KMS-11 (cell line): ENCODE results near the gene PDE2A.

Source experiments
- H2AFZ ChIP-seq: fragments of 200-600 bp; sonication (generic); 2 replicates; pipeline ENCODE4 v1.6.1; 2016; ENCODE audit warnings: antibody characterized with exemption, mixed run types, low read depth
- H3K27ac ChIP-seq: fragments of 200-600 bp; sonication (generic); 2 replicates; pipeline ENCODE4 v1.6.1; 2016; ENCODE audit warnings: mild to moderate bottlenecking, mixed run types
- H3K27me3 ChIP-seq: fragments of 200-600 bp; sonication (generic); 2 replicates; pipeline ENCODE4 v1.6.1; 2017; ENCODE audit warnings: mild to moderate bottlenecking, low read depth, mixed run types, moderate library complexity; ENCODE audit not compliant: insufficient read depth
- H3K36me3 ChIP-seq: fragments of 200-600 bp; sonication (generic); 2 replicates; pipeline ENCODE4 v1.6.1; 2017; ENCODE audit warnings: mild to moderate bottlenecking, mixed run types; ENCODE audit not compliant: insufficient read depth
- H3K4me1 ChIP-seq: fragments of 200-600 bp; sonication (generic); 2 replicates; pipeline ENCODE4 v1.6.1; 2016; ENCODE audit warnings: mild to moderate bottlenecking, low read depth, mixed run types; ENCODE audit not compliant: poor library complexity, severe bottlenecking
- H3K4me2 ChIP-seq: fragments of 200-600 bp; sonication (generic); 2 replicates; pipeline ENCODE4 v1.7.0; 2016; ENCODE audit warnings: mild to moderate bottlenecking, mixed run types
- H3K4me3 ChIP-seq: fragments of 200-600 bp; sonication (generic); IDR thresholded peaks from 2 replicates; pipeline ENCODE4 v1.6.1; 2017; ENCODE audit warnings: low read depth, low read length, mixed read lengths; ENCODE audit not compliant: insufficient read depth
- H3K79me2 ChIP-seq: fragments of 200-600 bp; sonication (generic); 2 replicates; pipeline ENCODE4 v1.6.1; 2016; ENCODE audit warnings: low read depth, mixed run types; ENCODE audit not compliant: insufficient read depth
- H3K9ac ChIP-seq: fragments of 200-600 bp; sonication (generic); 2 replicates; pipeline ENCODE4 v1.6.1; 2016; ENCODE audit warnings: mild to moderate bottlenecking, mixed run types
- H4K20me1 ChIP-seq: fragments of 200-600 bp; sonication (generic); 2 replicates; pipeline ENCODE4 v1.6.1; 2016; ENCODE audit warnings: mild to moderate bottlenecking, mixed run types; ENCODE audit not compliant: insufficient read depth
- TF ChIP-seq, protein P1 (sequence below): fragments of 200-600 bp; sonication (generic); conservative IDR thresholded peaks from 2 replicates; pipeline ENCODE4 v1.6.1; 2017; ENCODE audit warnings: low read depth, mild to moderate bottlenecking, antibody characterized with exemption, low read length, moderate library complexity, mixed read lengths

The PDE2A gene

DNA sequence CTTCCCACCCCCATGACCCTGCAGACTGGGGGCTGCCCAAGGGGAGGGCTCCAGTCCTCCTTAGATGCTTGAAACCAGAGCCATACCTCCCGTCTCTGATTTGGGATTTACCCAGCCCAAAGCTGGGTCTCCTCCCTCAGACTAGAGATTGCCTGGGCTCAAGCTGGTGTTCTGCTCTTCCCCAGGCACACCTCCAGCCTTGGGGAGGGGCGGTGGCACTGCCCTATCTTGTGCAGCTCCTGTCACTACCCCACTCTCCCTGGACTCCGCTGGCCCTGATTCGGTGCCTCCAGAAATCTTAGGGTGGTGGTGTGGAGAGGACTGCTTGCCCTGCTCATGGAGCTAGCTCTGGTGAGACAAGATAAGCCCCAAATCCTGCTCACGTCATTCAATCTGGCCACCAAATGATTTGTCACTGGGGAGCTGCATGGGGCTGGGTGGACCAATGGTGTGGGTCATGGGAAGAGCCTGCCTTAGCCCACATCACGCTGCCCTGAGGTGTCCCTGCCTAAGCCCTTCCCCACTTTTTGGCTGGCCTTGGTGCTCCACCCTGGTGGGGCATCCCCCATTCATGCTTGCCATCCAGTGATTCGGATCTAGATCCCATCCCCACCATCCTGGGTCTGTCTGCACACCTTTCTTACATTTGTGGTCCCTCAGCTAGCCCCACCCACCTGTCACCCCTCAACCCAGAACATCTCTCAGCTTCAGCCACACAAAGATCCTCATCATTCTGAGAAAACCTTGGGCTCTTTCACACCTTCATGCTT is 87.7 kb downstream of the PDE2A start:
- H3K9ac ChIP-seq: no peak overlapping the region
- peaks cover 69% of the 10 kb centered on the region for H3K27me3 ChIP-seq
- no peak overlapping the region for H3K4me3 ChIP-seq
- TF ChIP-seq, protein P1, sequence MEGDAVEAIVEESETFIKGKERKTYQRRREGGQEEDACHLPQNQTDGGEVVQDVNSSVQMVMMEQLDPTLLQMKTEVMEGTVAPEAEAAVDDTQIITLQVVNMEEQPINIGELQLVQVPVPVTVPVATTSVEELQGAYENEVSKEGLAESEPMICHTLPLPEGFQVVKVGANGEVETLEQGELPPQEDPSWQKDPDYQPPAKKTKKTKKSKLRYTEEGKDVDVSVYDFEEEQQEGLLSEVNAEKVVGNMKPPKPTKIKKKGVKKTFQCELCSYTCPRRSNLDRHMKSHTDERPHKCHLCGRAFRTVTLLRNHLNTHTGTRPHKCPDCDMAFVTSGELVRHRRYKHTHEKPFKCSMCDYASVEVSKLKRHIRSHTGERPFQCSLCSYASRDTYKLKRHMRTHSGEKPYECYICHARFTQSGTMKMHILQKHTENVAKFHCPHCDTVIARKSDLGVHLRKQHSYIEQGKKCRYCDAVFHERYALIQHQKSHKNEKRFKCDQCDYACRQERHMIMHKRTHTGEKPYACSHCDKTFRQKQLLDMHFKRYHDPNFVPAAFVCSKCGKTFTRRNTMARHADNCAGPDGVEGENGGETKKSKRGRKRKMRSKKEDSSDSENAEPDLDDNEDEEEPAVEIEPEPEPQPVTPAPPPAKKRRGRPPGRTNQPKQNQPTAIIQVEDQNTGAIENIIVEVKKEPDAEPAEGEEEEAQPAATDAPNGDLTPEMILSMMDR: no peak
- H2AFZ ChIP-seq: no peak overlapping the region
- H3K79me2 ChIP-seq: no peaks in the 10 kb centered on the region
- no peaks in the 10 kb centered on the region for H4K20me1 ChIP-seq
- no peak overlapping the region for H3K4me2 ChIP-seq
- no peaks in the 10 kb centered on the region for H3K36me3 ChIP-seq
- no peaks in the 10 kb centered on the region for H3K4me1 ChIP-seq
- H3K27ac ChIP-seq: no peak overlapping the region

DNA sequence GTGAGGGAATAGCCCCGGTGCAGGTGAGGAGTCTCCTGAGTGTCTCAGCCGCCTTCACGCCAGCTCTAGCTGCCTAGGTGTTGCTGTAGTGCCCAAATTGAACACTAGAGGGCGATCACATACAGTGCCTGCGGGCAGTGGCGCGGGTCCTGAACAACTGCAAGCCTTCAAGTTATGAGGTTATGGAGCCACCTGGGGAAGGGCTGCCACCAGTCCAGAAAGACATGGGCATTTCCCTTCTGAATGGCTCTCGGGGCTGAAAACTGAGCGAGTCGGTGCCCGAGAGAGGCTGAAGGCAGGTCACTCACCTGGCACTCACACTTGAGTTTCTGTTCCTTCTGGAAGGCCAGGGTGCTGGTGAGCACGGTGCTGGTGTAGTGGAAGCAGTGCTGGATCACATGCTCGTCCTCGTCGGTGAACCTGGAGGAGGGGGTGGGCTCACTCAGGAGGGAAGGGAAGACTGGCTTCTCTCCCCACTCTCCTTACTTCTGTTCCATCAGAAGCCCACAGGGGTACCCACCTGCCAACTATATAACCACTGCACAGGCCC is 88.4 kb downstream of the PDE2A start:
- TF ChIP-seq, protein P1: peak; percentile 90
- Histone ChIP-seq H3K36me3 (no peaks in the 10 kb centered on the region), H3K4me3 (no peak overlapping the region), H4K20me1 (no peaks in the 10 kb centered on the region), H3K9ac (no peak overlapping the region), H3K4me1 (no peaks in the 10 kb centered on the region), H2AFZ (no peak overlapping the region), H3K27ac (no peak overlapping the region), H3K27me3 (peaks cover 70% of the 10 kb centered on the region), H3K4me2 (no peak overlapping the region), H3K79me2 (no peaks in the 10 kb centered on the region)

DNA sequence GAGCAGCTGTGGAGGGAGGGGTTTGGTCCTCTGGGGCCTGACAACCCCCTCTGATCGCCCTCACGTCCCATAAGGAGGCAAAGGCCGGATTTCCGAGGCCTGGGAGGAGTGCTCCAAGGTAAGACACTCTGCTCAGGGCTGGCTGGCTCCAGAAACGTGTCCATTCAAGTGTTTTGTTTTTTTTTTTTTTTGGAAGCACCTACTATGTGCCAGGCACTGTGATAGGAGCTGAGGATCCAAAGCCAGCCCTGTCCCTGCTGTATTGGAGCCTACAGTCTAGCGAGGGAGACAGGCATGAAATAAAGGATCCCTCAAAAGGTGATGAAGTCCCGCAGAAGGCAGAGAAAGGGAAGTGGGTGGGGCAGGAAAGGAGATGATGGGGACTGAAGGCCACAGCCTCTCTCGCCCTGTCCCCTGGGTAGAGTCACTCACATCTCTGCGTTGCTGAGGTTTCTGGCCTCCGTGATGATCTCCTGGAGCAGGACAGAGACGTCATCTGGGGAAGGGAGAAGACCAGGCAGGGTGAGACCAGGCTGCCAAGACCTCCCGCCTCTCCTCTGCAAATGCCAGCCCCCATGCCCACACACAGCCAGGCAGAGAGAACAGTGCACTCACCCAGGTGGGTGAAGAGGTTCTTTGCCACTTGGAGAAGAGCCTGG is 89.2 kb downstream of the PDE2A start:
- H3K36me3 ChIP-seq: no peaks in the 10 kb centered on the region
- no peak overlapping the region for H3K9ac ChIP-seq
- peaks cover 73% of the 10 kb centered on the region for H3K27me3 ChIP-seq
- H3K27ac ChIP-seq: no peak overlapping the region
- no peaks in the 10 kb centered on the region for H3K79me2 ChIP-seq
- no peak overlapping the region for H3K4me2 ChIP-seq
- no peaks in the 10 kb centered on the region for H3K4me1 ChIP-seq
- TF ChIP-seq, protein P1: no peak
- no peak overlapping the region; the same call in 1 of the 2 replicates for H2AFZ ChIP-seq
- H3K4me3 ChIP-seq: no peak overlapping the region
- H4K20me1 ChIP-seq: no peaks in the 10 kb centered on the region

DNA sequence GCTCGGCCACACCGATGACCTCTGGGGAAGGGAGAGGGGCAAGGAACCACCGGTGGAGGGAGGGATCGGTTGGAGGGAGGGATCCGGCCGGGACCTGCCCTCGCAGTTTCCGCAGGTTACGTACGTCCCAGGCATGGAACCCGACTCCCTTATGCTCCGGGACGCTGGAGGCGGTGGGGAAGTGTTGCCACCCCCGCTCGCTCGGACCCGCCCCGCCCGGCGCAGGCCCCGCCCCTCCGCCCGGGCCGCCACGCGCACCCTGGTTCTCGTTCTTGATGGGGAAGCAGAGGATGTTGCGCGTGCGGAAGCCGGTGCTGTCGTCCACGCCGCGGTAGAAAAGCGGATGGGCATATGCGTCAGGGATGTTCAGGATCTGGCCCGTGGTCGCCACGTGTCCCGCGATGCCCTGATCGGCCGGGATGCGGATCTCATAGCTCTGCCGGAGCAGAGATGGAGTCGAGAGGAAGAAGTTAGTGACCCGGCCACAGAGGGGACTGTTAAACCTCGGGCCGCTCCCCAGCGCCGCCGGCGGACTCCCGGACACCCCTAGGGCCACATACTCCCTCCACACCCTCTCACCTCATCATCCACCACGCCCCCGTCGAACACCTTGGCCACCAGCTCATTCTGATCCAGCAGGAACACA is 89.8 kb downstream of the PDE2A start:
- Histone ChIP-seq H4K20me1 (no peaks in the 10 kb centered on the region), H3K4me3 (no peak overlapping the region), H3K4me1 (no peaks in the 10 kb centered on the region), H3K79me2 (no peaks in the 10 kb centered on the region), H3K36me3 (no peaks in the 10 kb centered on the region), H3K4me2 (no peak overlapping the region), H3K27ac (no peak overlapping the region), H3K27me3 (peaks cover 72% of the 10 kb centered on the region), H2AFZ (no peak overlapping the region; the same call in 1 of the 2 replicates), H3K9ac (no peak overlapping the region)
- TF ChIP-seq, protein P1: no peak
